ENCODE data around the gene FRRS1. TPM values are rescaled to one million over a fixed set of nuclear protein-coding genes. Genes with fewer than 3 reads are reported as not detected.

Gene FRRS1
- total and polyA plus RNA-seq, 2 of the 4 experiments (the other 2 are of a cell fraction), result 3.8 to 23.5 TPM

- H2BK5ac ChIP-seq (ENCODE audit: low read depth, low read length, poor library complexity, severe bottlenecking), result no peak overlapping the region
- H2BK120ac ChIP-seq (ENCODE audit: low read depth, low read length), result no peak overlapping the region
- in situ Hi-C loops (cut with MboI; ENCODE audit: low sequenced_read_pairs), result loop anchor here (10.0 kb wide), 1 partner anchor 911 kb away; no protein-coding TSS in a partner anchor
- H2BK15ac ChIP-seq (ENCODE audit: low read depth, low read length), result no peak overlapping the region
- no peak overlapping the region for H3K56ac ChIP-seq (ENCODE audit: extremely low read depth, insufficient read depth, low read length)
- peaks cover 3% of the 10 kb centered on the region; the same call in 1 of the 2 replicates for H3K9me3 ChIP-seq (ENCODE audit: control insufficient read depth, insufficient read depth, low read length)
- H4K91ac ChIP-seq (ENCODE audit: insufficient read depth, low read depth, low read length), result no peak overlapping the region
- no peak overlapping the region for H3K27ac ChIP-seq (ENCODE audit: insufficient read depth, low read length)
- no peak overlapping the region for H3K23ac ChIP-seq (ENCODE audit: low read depth, low read length)
- no peak overlapping the region for H2AK9ac ChIP-seq (replicated peaks; ENCODE audit: low read depth, low read length, poor library complexity)
- no peak overlapping the region for H4K5ac ChIP-seq (ENCODE audit: low read depth, low read length)
- intact Hi-C loops (cut with micrococcal nuclease), result loop anchor here (5.0 to 10.0 kb wide), 3 partner anchors 178 to 821 kb away; no protein-coding TSS in a partner anchor
- BruUV-seq (replicated peaks), result no TSS peak
- no peaks in the 10 kb centered on the region for H3K9me1 ChIP-seq (ENCODE audit: insufficient read depth, low read length)
- no peak overlapping the region for H3K4ac ChIP-seq (ENCODE audit: low read depth, low read length)
- ATAC-seq (ENCODE audit: low read depth), result no peak
- H3K4me1 ChIP-seq (ENCODE audit: control insufficient read depth, insufficient read depth, low read length), result no peaks in the 10 kb centered on the region
- H3K27me3 ChIP-seq (ENCODE audit: control insufficient read depth, insufficient read depth, low read length), result no peaks in the 10 kb centered on the region
- CTCF ChIA-PET, result interaction anchor here (2.0 kb wide), 1 partner anchor 20 kb away, joined by 4 read pairs; no protein-coding TSS in a partner anchor
- no peak overlapping the region for H3K4me3 ChIP-seq (ENCODE audit: insufficient read depth, low read depth, low read length)
- H3K79me1 ChIP-seq (ENCODE audit: low read depth in 1 of 2, low read length in 2 of 2), result no peaks in the 10 kb centered on the region
- H3K14ac ChIP-seq (replicated peaks; ENCODE audit: low read depth, low read length), result no peak overlapping the region
- H2AFZ ChIP-seq (replicated peaks; ENCODE audit: low read length, poor library complexity), result no peak overlapping the region
- H2AK5ac ChIP-seq (ENCODE audit: low read depth, low read length), result no peak overlapping the region
- H3K4me2 ChIP-seq (ENCODE audit: low read depth, low read length), result no peak overlapping the region
- no peak for DNase-seq
- no peak overlapping the region for H4K8ac ChIP-seq (ENCODE audit: low read depth in 2 of 2, low read length in 2 of 2)
- no peak overlapping the region for H3K18ac ChIP-seq (ENCODE audit: low read depth, low read length)
- H3K9ac ChIP-seq (ENCODE audit: low read depth, low read length), result no peak overlapping the region
- dilution Hi-C loops (cut with HindIII; ENCODE audit: low sequenced_read_pairs, unreplicated experiment), result no loop called here
- no peaks in the 10 kb centered on the region for H4K20me1 ChIP-seq (ENCODE audit: insufficient read depth, low read length)
- POLR2A ChIA-PET (ENCODE audit: unreplicated experiment), result no interaction called here
- no peak overlapping the region for H2BK20ac ChIP-seq (ENCODE audit: low read depth, low read length)
- H3K36me3 ChIP-seq (ENCODE audit: control insufficient read depth, insufficient read depth, low read length), result no peaks in the 10 kb centered on the region
- TF ChIP-seq POLR2A (IDR thresholded peaks at IDR 0.05; ENCODE audit: low read depth, low read length) (no peak), FOS (IDR thresholded peaks at IDR 0.05; ENCODE audit: low read depth, low read length) (no peak), CEBPB (IDR thresholded peaks at IDR 0.05; ENCODE audit: low read depth, low read length) (no peak), BHLHE40 (IDR thresholded peaks at IDR 0.05; ENCODE audit: low read depth, low read length) (no peak)
These were observed 61.0 kb downstream of the FRRS1 start for GRCh38 chr1:99705385-99705784.

All from IMR-90 (cell line).